Measurements from ENCODE around the gene RHOV.

RHOV gene

GRCh38 chr15:40873694-40874561 is at the start of gene RHOV:
TSS of gene RHOV (minus strand) at chr15:40874234. CDS start at chr15:40874139, 95 bp downstream.
- H3K27me3 ChIP-seq (ENCODE audit: low read depth, low read length) = no peaks in the 10 kb centered on the region
- no peak within 1 kb of the TSS for H3K27ac ChIP-seq (ENCODE audit: low read length)
- H3K9me3 ChIP-seq (ENCODE audit: control insufficient read depth in 1 of 2, low read length in 2 of 2) = no peaks in the 10 kb centered on the region
- peak within 1 kb of the TSS; percentile 7 to 78 for H3K4me3 ChIP-seq (ENCODE audit: low read depth in 1 of 2, low read length in 2 of 2)
- no peaks in the 10 kb centered on the region for H3K36me3 ChIP-seq (ENCODE audit: control insufficient read depth in 1 of 2, insufficient read depth in 2 of 2, low read length in 2 of 2)
- H3K4me1 ChIP-seq (ENCODE audit: control insufficient read depth in 1 of 2, insufficient read depth in 2 of 2, low read length in 2 of 2) = peaks cover 0 to 10% of the 10 kb centered on the region in 2 donors

- Histone ChIP-seq H3K27ac (ENCODE audit: low read length) (no peak overlapping the region), H3K36me3 (ENCODE audit: control insufficient read depth in 1 of 2, insufficient read depth in 2 of 2, low read length in 2 of 2) (no peaks in the 10 kb centered on the region), H3K9me3 (ENCODE audit: control insufficient read depth in 1 of 2, low read length in 2 of 2) (no peaks in the 10 kb centered on the region), H3K4me3 (ENCODE audit: low read depth in 1 of 2, low read length in 2 of 2) (no peak overlapping the region), H3K27me3 (ENCODE audit: low read depth, low read length) (peaks cover 23% of the 10 kb centered on the region), H3K4me1 (ENCODE audit: control insufficient read depth in 1 of 2, insufficient read depth in 2 of 2, low read length in 2 of 2) (peaks cover 1 to 26% of the 10 kb centered on the region in 2 donors)
These were observed 49.5 kb upstream of the RHOV start for GRCh38 chr15:40923551-40923950.

GRCh38 chr15:40922608-40923005 is 48.6 kb upstream of the RHOV start:
- Histone ChIP-seq H3K4me1 (ENCODE audit: control insufficient read depth in 1 of 2, insufficient read depth in 2 of 2, low read length in 2 of 2) (peaks cover 0 to 17% of the 10 kb centered on the region in 2 donors), H3K27ac (ENCODE audit: low read length) (no peak overlapping the region), H3K36me3 (ENCODE audit: control insufficient read depth in 1 of 2, insufficient read depth in 2 of 2, low read length in 2 of 2) (no peaks in the 10 kb centered on the region), H3K9me3 (ENCODE audit: control insufficient read depth in 1 of 2, low read length in 2 of 2) (no peaks in the 10 kb centered on the region), H3K4me3 (ENCODE audit: low read depth in 1 of 2, low read length in 2 of 2) (no peak overlapping the region), H3K27me3 (ENCODE audit: low read depth, low read length) (peaks cover 20% of the 10 kb centered on the region)

- Histone ChIP-seq H3K4me1 (ENCODE audit: control insufficient read depth in 1 of 2, insufficient read depth in 2 of 2, low read length in 2 of 2) (peaks cover 0 to 17% of the 10 kb centered on the region in 2 donors), H3K27me3 (ENCODE audit: low read depth, low read length) (peaks cover 18% of the 10 kb centered on the region), H3K36me3 (ENCODE audit: control insufficient read depth in 1 of 2, insufficient read depth in 2 of 2, low read length in 2 of 2) (no peaks in the 10 kb centered on the region), H3K4me3 (ENCODE audit: low read depth in 1 of 2, low read length in 2 of 2) (no peak overlapping the region), H3K9me3 (ENCODE audit: control insufficient read depth in 1 of 2, low read length in 2 of 2) (no peaks in the 10 kb centered on the region), H3K27ac (ENCODE audit: low read length) (no peak overlapping the region)
These were observed 48.0 kb upstream of the RHOV start for GRCh38 chr15:40921949-40922607.

- Histone ChIP-seq H3K4me3 (ENCODE audit: low read depth in 1 of 2, low read length in 2 of 2) (no peak overlapping the region), H3K9me3 (ENCODE audit: control insufficient read depth in 1 of 2, low read length in 2 of 2) (no peaks in the 10 kb centered on the region), H3K27ac (ENCODE audit: low read length) (no peak overlapping the region), H3K27me3 (ENCODE audit: low read depth, low read length) (no peaks in the 10 kb centered on the region), H3K36me3 (ENCODE audit: control insufficient read depth in 1 of 2, insufficient read depth in 2 of 2, low read length in 2 of 2) (no peaks in the 10 kb centered on the region), H3K4me1 (ENCODE audit: control insufficient read depth in 1 of 2, insufficient read depth in 2 of 2, low read length in 2 of 2) (no peaks in the 10 kb centered on the region)
These were observed 44.9 kb upstream of the RHOV start for GRCh38 chr15:40918799-40919392.

GRCh38 chr15:40918146-40918798 is 44.2 kb upstream of the RHOV start:
- H3K4me1 ChIP-seq (ENCODE audit: control insufficient read depth in 1 of 2, insufficient read depth in 2 of 2, low read length in 2 of 2) = no peaks in the 10 kb centered on the region
- no peak overlapping the region for H3K27ac ChIP-seq (ENCODE audit: low read length)
- H3K27me3 ChIP-seq (ENCODE audit: low read depth, low read length) = no peaks in the 10 kb centered on the region
- H3K9me3 ChIP-seq (ENCODE audit: control insufficient read depth in 1 of 2, low read length in 2 of 2) = no peaks in the 10 kb centered on the region
- H3K36me3 ChIP-seq (ENCODE audit: control insufficient read depth in 1 of 2, insufficient read depth in 2 of 2, low read length in 2 of 2) = no peaks in the 10 kb centered on the region
- no peak overlapping the region for H3K4me3 ChIP-seq (ENCODE audit: low read depth in 1 of 2, low read length in 2 of 2)

GRCh38 chr15:40917585-40917984 is 43.6 kb upstream of the RHOV start:
- H3K9me3 ChIP-seq (ENCODE audit: control insufficient read depth in 1 of 2, low read length in 2 of 2) = no peaks in the 10 kb centered on the region
- H3K4me1 ChIP-seq (ENCODE audit: control insufficient read depth in 1 of 2, insufficient read depth in 2 of 2, low read length in 2 of 2) = no peaks in the 10 kb centered on the region
- no peak overlapping the region for H3K4me3 ChIP-seq (ENCODE audit: low read depth in 1 of 2, low read length in 2 of 2)
- no peaks in the 10 kb centered on the region for H3K36me3 ChIP-seq (ENCODE audit: control insufficient read depth in 1 of 2, insufficient read depth in 2 of 2, low read length in 2 of 2)
- no peak overlapping the region for H3K27ac ChIP-seq (ENCODE audit: low read length)
- no peaks in the 10 kb centered on the region for H3K27me3 ChIP-seq (ENCODE audit: low read depth, low read length)

- no peak overlapping the region for H3K27ac ChIP-seq (ENCODE audit: low read length)
- no peaks in the 10 kb centered on the region for H3K27me3 ChIP-seq (ENCODE audit: low read depth, low read length)
- H3K4me3 ChIP-seq (ENCODE audit: low read depth in 1 of 2, low read length in 2 of 2) = no peak overlapping the region
- H3K9me3 ChIP-seq (ENCODE audit: control insufficient read depth in 1 of 2, low read length in 2 of 2) = no peaks in the 10 kb centered on the region
- no peaks in the 10 kb centered on the region for H3K4me1 ChIP-seq (ENCODE audit: control insufficient read depth in 1 of 2, insufficient read depth in 2 of 2, low read length in 2 of 2)
- H3K36me3 ChIP-seq (ENCODE audit: control insufficient read depth in 1 of 2, insufficient read depth in 2 of 2, low read length in 2 of 2) = no peaks in the 10 kb centered on the region
These were observed 41.6 kb upstream of the RHOV start for GRCh38 chr15:40915679-40916078.

- Histone ChIP-seq H3K4me3 (ENCODE audit: low read depth in 1 of 2, low read length in 2 of 2) (no peak overlapping the region), H3K4me1 (ENCODE audit: control insufficient read depth in 1 of 2, insufficient read depth in 2 of 2, low read length in 2 of 2) (no peaks in the 10 kb centered on the region), H3K27ac (ENCODE audit: low read length) (no peak overlapping the region), H3K27me3 (ENCODE audit: low read depth, low read length) (no peaks in the 10 kb centered on the region), H3K36me3 (ENCODE audit: control insufficient read depth in 1 of 2, insufficient read depth in 2 of 2, low read length in 2 of 2) (no peaks in the 10 kb centered on the region), H3K9me3 (ENCODE audit: control insufficient read depth in 1 of 2, low read length in 2 of 2) (no peaks in the 10 kb centered on the region)
These were observed 41.2 kb upstream of the RHOV start for GRCh38 chr15:40915116-40915661.

GRCh38 chr15:40914486-40914885 is 40.5 kb upstream of the RHOV start:
- H3K27ac ChIP-seq (ENCODE audit: low read length) = no peak overlapping the region
- no peaks in the 10 kb centered on the region for H3K27me3 ChIP-seq (ENCODE audit: low read depth, low read length)
- H3K9me3 ChIP-seq (ENCODE audit: control insufficient read depth in 1 of 2, low read length in 2 of 2) = no peaks in the 10 kb centered on the region
- H3K36me3 ChIP-seq (ENCODE audit: control insufficient read depth in 1 of 2, insufficient read depth in 2 of 2, low read length in 2 of 2) = no peaks in the 10 kb centered on the region
- no peak overlapping the region for H3K4me3 ChIP-seq (ENCODE audit: low read depth in 1 of 2, low read length in 2 of 2)
- H3K4me1 ChIP-seq (ENCODE audit: control insufficient read depth in 1 of 2, insufficient read depth in 2 of 2, low read length in 2 of 2) = no peaks in the 10 kb centered on the region

GRCh38 chr15:40914013-40914412 is 40.0 kb upstream of the RHOV start:
- no peaks in the 10 kb centered on the region for H3K27me3 ChIP-seq (ENCODE audit: low read depth, low read length)

More at GRCh38 chr15:40914013-40914412, 40.0 kb upstream of the RHOV start:
- Histone ChIP-seq H3K27ac (ENCODE audit: low read length) (no peak overlapping the region), H3K4me1 (ENCODE audit: control insufficient read depth in 1 of 2, insufficient read depth in 2 of 2, low read length in 2 of 2) (no peaks in the 10 kb centered on the region), H3K4me3 (ENCODE audit: low read depth in 1 of 2, low read length in 2 of 2) (no peak overlapping the region), H3K36me3 (ENCODE audit: control insufficient read depth in 1 of 2, insufficient read depth in 2 of 2, low read length in 2 of 2) (no peaks in the 10 kb centered on the region), H3K9me3 (ENCODE audit: control insufficient read depth in 1 of 2, low read length in 2 of 2) (no peaks in the 10 kb centered on the region)

All from muscle layer of duodenum (tissue), 2 donors.